ENCODE data around the gene SMPD4.

GRCh38 chr2:130190237-130190636 is 8.8 kb upstream of the SMPD4 start:
- no peak for TF ChIP-seq CTCF (IDR thresholded peaks at IDR 0.05)
- TF ChIP-seq POLR2A (IDR thresholded peaks at IDR 0.05) = no peak

Measured in lower leg skin (tissue), 3 donors.